IMR-90 (cell line): Measurements from ENCODE around the gene FBRS. TPM values are rescaled to one million over a fixed set of nuclear protein-coding genes. Genes with fewer than 3 reads are reported as not detected.

Experiments used
- BHLHE40 ChIP-seq: fragments of 150-350 bp; IDR thresholded peaks from 2 replicates; pipeline ENCODE4 v1.6.1; 2016; ENCODE audit warnings: mild to moderate bottlenecking, low read depth, low read length
- ELK1 ChIP-seq: fragments of 150-350 bp; IDR thresholded peaks from 2 replicates; pipeline ENCODE4 v1.6.1; 2016; ENCODE audit warnings: low read depth, mild to moderate bottlenecking, low read length, moderate library complexity, borderline replicate concordance
- MAFK ChIP-seq: IDR thresholded peaks from 2 replicates; pipeline ENCODE4 v1.6.1; 2012; ENCODE audit warnings: low read depth, low read length, improper control_type of control experiment
- POLR2A ChIP-seq: IDR thresholded peaks from 2 replicates; pipeline ENCODE4 v1.6.1; 2012; ENCODE audit warnings: mild to moderate bottlenecking, low read depth, low read length
- SMC3 ChIP-seq: fragments of 150-350 bp; IDR thresholded peaks from 2 replicates; pipeline ENCODE4 v1.6.1; 2016; ENCODE audit warnings: low read depth, mild to moderate bottlenecking, antibody characterized with exemption, low read length, moderate library complexity
- USF2 ChIP-seq: fragments of 150-350 bp; IDR thresholded peaks from 2 replicates; pipeline ENCODE4 v1.6.1; 2017; ENCODE audit warnings: mild to moderate bottlenecking, antibody characterized with exemption, low read length, low read depth
- polyA plus RNA-seq, 3 experiments: library from polyadenylated mRNA; depleted of rRNA; stranded (reverse); fragments of >200 nt; gene quantifications; 2 replicates each; pipeline ENCODE4 v1.2.3, GENCODE V29; 2012; ENCODE audit warnings: low replicate concordance in 1 of 3
- total RNA-seq: library from RNA; depleted of rRNA; stranded (reverse); fragments of >200 nt; gene quantifications from 2 replicates; pipeline ENCODE4 v1.2.3, GENCODE V29; 2012

FBRS gene
- total and polyA plus RNA-seq, 2 of the 4 experiments (the other 2 are of a cell fraction), result 2.0 to 22.4 TPM

- TF ChIP-seq ELK1 (no peak), SMC3 (no peak), USF2 (no peak), POLR2A (no peak), BHLHE40 (no peak), MAFK (no peak)
These were observed 41.4 kb downstream of the FBRS start (continued) for GRCh38 chr16:30699615-30700099.
